Liver (tissue), 3 donors: Measurements from ENCODE around the gene KRTAP10-2.

Source experiments
- ATF3 ChIP-seq: IDR thresholded peaks from 2 replicates; pipeline ENCODE4 v1.6.1; 2016; ENCODE audit warnings: antibody characterized with exemption
- CTCF ChIP-seq: fragments of 150-350 bp; IDR thresholded peaks from 2 replicates; pipeline ENCODE4 v1.5.1; 2017; ENCODE audit warnings: improper control_type of control experiment, low read depth, low read length; ENCODE audit not compliant: missing input control
- JUND ChIP-seq, 2 donors: IDR thresholded peaks; 2 replicates each; pipeline ENCODE4 v1.6.1; 2016; ENCODE audit warnings: antibody characterized with exemption in 2 of 2
- MAX ChIP-seq: IDR thresholded peaks from 2 replicates; pipeline ENCODE4 v1.6.1; 2016; ENCODE audit warnings: antibody characterized with exemption
- RAD21 ChIP-seq, 2 donors: IDR thresholded peaks; 2 replicates each; pipeline ENCODE4 v1.6.1; 2016; ENCODE audit warnings: antibody characterized with exemption in 2 of 2, mild to moderate bottlenecking in 2 of 2
- RXRA ChIP-seq, 2 donors: IDR thresholded peaks; 2 replicates each; pipeline ENCODE4 v1.6.1; 2017 to 2018; ENCODE audit warnings: antibody characterized with exemption in 2 of 2, mild to moderate bottlenecking in 1 of 2
- SP1 ChIP-seq: IDR thresholded peaks from 2 replicates; pipeline ENCODE4 v1.6.1; 2018; ENCODE audit warnings: antibody characterized with exemption, mild to moderate bottlenecking
- TAF1 ChIP-seq: conservative IDR thresholded peaks from 2 replicates; pipeline ENCODE4 v1.6.1; 2016; ENCODE audit warnings: antibody characterized with exemption, mild to moderate bottlenecking
- donor health status: healthy.
- donor health status: healthy.

- TF ChIP-seq CTCF (no peak), JUND (IDR thresholded peaks at IDR 0.05) (no peak), RAD21 (IDR thresholded peaks at IDR 0.05) (no peak), RXRA (IDR thresholded peaks at IDR 0.05) (no peak), SP1 (no peak), TAF1 (no peak), ATF3 (no peak), MAX (no peak)
These were observed 35.0 kb downstream of the KRTAP10-2 start for GRCh38 chr21:44516342-44516741.
